Measurements from ENCODE around the gene WFDC11. TPM values are rescaled to one million over a fixed set of nuclear protein-coding genes. Genes with fewer than 3 reads are reported as not detected.

The WFDC11 gene
- polyA plus RNA-seq, 1 experiment: not detected

DNA sequence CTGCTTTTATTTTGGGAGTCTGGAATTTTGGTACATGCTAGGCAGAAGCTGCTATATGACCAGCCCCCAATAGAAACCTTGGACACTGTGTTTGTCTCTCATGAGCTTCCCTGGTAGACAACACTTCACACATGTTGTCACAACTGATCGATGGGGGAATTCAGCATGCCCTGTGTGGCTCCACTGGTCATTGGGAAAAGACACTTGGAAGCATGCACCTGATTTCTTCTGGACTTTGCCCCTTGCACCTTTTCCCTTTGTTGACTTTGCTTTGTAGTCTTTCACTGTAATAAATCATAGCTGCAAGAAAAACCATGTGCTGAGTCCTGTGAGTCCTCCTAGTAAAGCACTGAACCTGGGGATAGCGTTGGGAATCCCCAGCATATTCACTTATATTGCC lies 48.4 kb downstream of the WFDC11 start:
- no peaks in the 10 kb centered on the region for H3K27me3 ChIP-seq (ENCODE audit: control insufficient read depth, insufficient read depth, low read length)

DNA sequence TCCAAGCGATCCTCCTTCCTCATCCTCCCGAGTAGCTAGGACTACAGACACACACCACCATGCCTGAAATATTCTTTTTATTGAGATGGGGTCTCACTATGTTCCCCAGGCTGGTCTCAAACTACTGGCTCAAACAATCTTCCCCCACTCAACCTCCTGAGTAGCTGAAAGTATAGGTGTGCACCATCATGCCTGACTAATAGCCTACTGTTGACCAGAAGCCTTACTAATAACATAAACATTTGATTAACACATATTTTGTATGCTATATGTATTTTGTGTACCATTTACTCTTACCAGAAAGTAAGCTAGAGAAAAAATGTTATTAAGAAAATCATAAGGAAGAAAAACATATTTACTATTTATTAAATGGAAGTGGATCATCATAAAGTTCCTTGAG lies 52.4 kb downstream of the WFDC11 start:
- H3K36me3 ChIP-seq (ENCODE audit: control insufficient read depth, insufficient read depth, low read length): no peaks in the 10 kb centered on the region
- no peak overlapping the region for H3K4me3 ChIP-seq (ENCODE audit: low read depth, low read length)
- H3K27me3 ChIP-seq (ENCODE audit: control insufficient read depth, insufficient read depth, low read length): no peaks in the 10 kb centered on the region
- DNase-seq (ENCODE audit: low read depth): no peak
- ChIA-PET CTCF (interaction anchor here (1.2 to 3.5 kb wide), 3 partner anchors 10 to 123 kb away, joined by 3 to 13 read pairs (median 3); partner anchors contain the start of gene WFDC10A), POLR2A (no interaction called here)
- TF ChIP-seq, protein P1, sequence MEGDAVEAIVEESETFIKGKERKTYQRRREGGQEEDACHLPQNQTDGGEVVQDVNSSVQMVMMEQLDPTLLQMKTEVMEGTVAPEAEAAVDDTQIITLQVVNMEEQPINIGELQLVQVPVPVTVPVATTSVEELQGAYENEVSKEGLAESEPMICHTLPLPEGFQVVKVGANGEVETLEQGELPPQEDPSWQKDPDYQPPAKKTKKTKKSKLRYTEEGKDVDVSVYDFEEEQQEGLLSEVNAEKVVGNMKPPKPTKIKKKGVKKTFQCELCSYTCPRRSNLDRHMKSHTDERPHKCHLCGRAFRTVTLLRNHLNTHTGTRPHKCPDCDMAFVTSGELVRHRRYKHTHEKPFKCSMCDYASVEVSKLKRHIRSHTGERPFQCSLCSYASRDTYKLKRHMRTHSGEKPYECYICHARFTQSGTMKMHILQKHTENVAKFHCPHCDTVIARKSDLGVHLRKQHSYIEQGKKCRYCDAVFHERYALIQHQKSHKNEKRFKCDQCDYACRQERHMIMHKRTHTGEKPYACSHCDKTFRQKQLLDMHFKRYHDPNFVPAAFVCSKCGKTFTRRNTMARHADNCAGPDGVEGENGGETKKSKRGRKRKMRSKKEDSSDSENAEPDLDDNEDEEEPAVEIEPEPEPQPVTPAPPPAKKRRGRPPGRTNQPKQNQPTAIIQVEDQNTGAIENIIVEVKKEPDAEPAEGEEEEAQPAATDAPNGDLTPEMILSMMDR (IDR thresholded peaks at IDR 0.05; ENCODE audit: insufficient read depth, low read depth, low read length): no peak

More for the DNA sequence above, 48.4 kb downstream of the WFDC11 start:
- Histone ChIP-seq H3K4me3 (ENCODE audit: low read depth, low read length) (no peak overlapping the region), H3K36me3 (ENCODE audit: control insufficient read depth, insufficient read depth, low read length) (no peaks in the 10 kb centered on the region)
- ChIA-PET CTCF (no interaction called here), POLR2A (no interaction called here)
- DNase-seq (ENCODE audit: low read depth): no peak
- TF ChIP-seq, protein P1 (IDR thresholded peaks at IDR 0.05; ENCODE audit: insufficient read depth, low read depth, low read length): no peak

DNA sequence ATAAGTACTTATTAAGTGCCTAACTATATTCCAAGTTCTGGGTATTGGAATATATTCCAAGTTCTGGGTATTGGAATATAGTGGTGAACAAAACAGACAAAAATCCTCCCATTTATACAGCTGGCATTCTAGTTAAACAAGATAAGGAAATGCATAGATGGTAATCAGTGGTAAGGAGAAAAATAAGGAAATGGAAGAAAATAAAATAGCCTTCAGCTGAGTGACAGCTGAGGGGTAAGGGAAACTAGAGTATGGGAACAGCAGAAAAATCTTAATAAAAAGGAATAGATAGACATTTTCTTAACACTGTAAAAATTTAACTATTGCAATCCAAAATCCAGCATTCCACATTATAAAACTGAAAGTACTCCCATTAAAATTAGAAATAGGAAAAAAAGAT lies 57.7 kb downstream of the WFDC11 start:
- POLR2A ChIA-PET: no interaction called here
- Histone ChIP-seq H3K36me3 (ENCODE audit: control insufficient read depth, insufficient read depth, low read length) (no peaks in the 10 kb centered on the region), H3K27me3 (ENCODE audit: control insufficient read depth, insufficient read depth, low read length) (no peaks in the 10 kb centered on the region), H3K4me3 (ENCODE audit: low read depth, low read length) (no peak overlapping the region)
- CTCF ChIA-PET: no interaction called here
- TF ChIP-seq, protein P1 (IDR thresholded peaks at IDR 0.05; ENCODE audit: insufficient read depth, low read depth, low read length): no peak
- DNase-seq (ENCODE audit: low read depth): no peak

GRCh38 chr20:45611054-45611453 lies 59.0 kb downstream of the WFDC11 start:
- Histone ChIP-seq H3K4me3 (ENCODE audit: low read depth, low read length) (no peak overlapping the region), H3K36me3 (ENCODE audit: control insufficient read depth, insufficient read depth, low read length) (no peaks in the 10 kb centered on the region), H3K27me3 (ENCODE audit: control insufficient read depth, insufficient read depth, low read length) (no peaks in the 10 kb centered on the region)
- ChIA-PET POLR2A (no interaction called here), CTCF (interaction anchor here (1.1 to 2.5 kb wide), 3 partner anchors 18 to 160 kb away, joined by 3 to 10 read pairs (median 4); partner anchors contain the start of gene WFDC10A)
- peak; percentile 48 for DNase-seq (ENCODE audit: low read depth)
- TF ChIP-seq, protein P1 (IDR thresholded peaks at IDR 0.05; ENCODE audit: insufficient read depth, low read depth, low read length): no peak

DNA sequence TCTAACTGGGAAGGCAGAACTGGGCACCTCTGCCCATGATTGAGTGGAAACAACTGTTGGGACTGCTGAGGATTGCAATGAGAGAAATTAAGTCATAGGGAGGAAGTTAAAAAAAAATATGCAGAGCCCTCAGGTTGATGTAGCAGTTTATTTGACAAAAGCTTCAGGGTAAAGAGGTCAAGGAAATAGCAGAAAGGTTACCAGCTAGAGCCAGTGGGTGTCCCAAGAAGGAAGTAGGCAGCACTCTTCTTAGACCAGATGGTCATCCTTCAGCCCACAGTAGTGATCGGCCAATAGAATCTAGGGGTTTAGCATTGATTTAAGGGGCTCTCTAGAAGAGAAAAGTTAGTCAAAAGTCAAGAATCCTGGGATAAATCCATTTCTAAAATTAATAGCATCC lies 62.2 kb downstream of the WFDC11 start:
- TF ChIP-seq, protein P1 (IDR thresholded peaks at IDR 0.05; ENCODE audit: insufficient read depth, low read depth, low read length): no peak
- no peaks in the 10 kb centered on the region for H3K36me3 ChIP-seq (ENCODE audit: control insufficient read depth, insufficient read depth, low read length)
- no peak overlapping the region for H3K4me3 ChIP-seq (ENCODE audit: low read depth, low read length)
- DNase-seq (ENCODE audit: low read depth): no peak
- no peaks in the 10 kb centered on the region for H3K27me3 ChIP-seq (ENCODE audit: control insufficient read depth, insufficient read depth, low read length)
- POLR2A ChIA-PET: no interaction called here
- CTCF ChIA-PET: no interaction called here

Small RNA genes within 50 kb of the gene (small RNA-seq; reads per million reads assigned to genes)
- 0.84 reads per million for gene MIR3617 (ENCODE audit: insufficient read length, low read depth, low replicate concordance)

Other genes with a start within 250 kb of the WFDC11 start
- not detected in 2 replicates for gene WFDC2, start 200.5 kb downstream of the WFDC11 start, polyA plus RNA-seq (2011; rRNA removed)
- not detected in 2 replicates for gene SPINT3, start 154.6 kb downstream of the WFDC11 start, polyA plus RNA-seq (2011; rRNA removed)
- gene WFDC6, start 130.8 kb downstream of the WFDC11 start, polyA plus RNA-seq (2011; rRNA removed): not detected in 2 replicates
- not detected in 2 replicates for gene EPPIN, start 122.8 kb downstream of the WFDC11 start, polyA plus RNA-seq (2011; rRNA removed)
- not detected in 2 replicates for gene WFDC8, start 91.0 kb downstream of the WFDC11 start, polyA plus RNA-seq (2011; rRNA removed)
- gene WFDC10A, start 40.5 kb downstream of the WFDC11 start, polyA plus RNA-seq (2011; rRNA removed): not detected in 2 replicates
- gene WFDC9, start 39.0 kb downstream of the WFDC11 start, polyA plus RNA-seq (2011; rRNA removed): not detected in 2 replicates
- not detected in 2 replicates for gene WFDC13, start 31.8 kb upstream of the WFDC11 start, polyA plus RNA-seq (2011; rRNA removed)
- not detected in 2 replicates for gene WFDC10B, start 34.8 kb upstream of the WFDC11 start, polyA plus RNA-seq (2011; rRNA removed)
- gene SPINT4, start 52.1 kb upstream of the WFDC11 start, polyA plus RNA-seq (2011; rRNA removed): not detected in 2 replicates
- 0.71 and 0.78 TPM in 2 replicates for gene WFDC3, start 121.6 kb upstream of the WFDC11 start, polyA plus RNA-seq (2011; rRNA removed)
- 35.6 and 44.8 TPM in 2 replicates for gene DNTTIP1, start 121.7 kb upstream of the WFDC11 start, polyA plus RNA-seq (2011; rRNA removed)
- 70.6 and 90.8 TPM in 2 replicates for gene UBE2C, start 142.4 kb upstream of the WFDC11 start, polyA plus RNA-seq (2011; rRNA removed)
- 0.60 and 0.81 TPM in 2 replicates for gene TNNC2, start 157.1 kb upstream of the WFDC11 start, polyA plus RNA-seq (2011; rRNA removed)
- gene SNX21, start 163.6 kb upstream of the WFDC11 start, polyA plus RNA-seq (2011; rRNA removed): 13.6 and 17.8 TPM in 2 replicates
- gene ACOT8, start 187.2 kb upstream of the WFDC11 start, polyA plus RNA-seq (2011; rRNA removed): 34.3 and 49.9 TPM in 2 replicates
- 3.7 and 4.5 TPM in 2 replicates for gene ZSWIM3, start 187.4 kb upstream of the WFDC11 start, polyA plus RNA-seq (2011; rRNA removed)
- 4.9 and 6.0 TPM in 2 replicates for gene ZSWIM1, start 211.0 kb upstream of the WFDC11 start, polyA plus RNA-seq (2011; rRNA removed)
- 0.59 and 0.66 TPM in 2 replicates for gene SPATA25, start 217.4 kb upstream of the WFDC11 start, polyA plus RNA-seq (2011; rRNA removed)
- gene NEURL2, start 221.0 kb upstream of the WFDC11 start, polyA plus RNA-seq (2011; rRNA removed): 2.1 and 4.3 TPM in 2 replicates
- gene CTSA, start 221.1 kb upstream of the WFDC11 start, polyA plus RNA-seq (2011; rRNA removed): 286 and 408 TPM in 2 replicates
- gene PLTP, start 241.9 kb upstream of the WFDC11 start, polyA plus RNA-seq (2011; rRNA removed): 11.3 and 22.0 TPM in 2 replicates